Ecto neural progenitor cell (in vitro differentiated cells): ENCODE results near the gene TMEM95.
"Not testable (repeated sequence)": the region's sequence is repeated elsewhere in the genome, so short reads cannot be mapped to it uniquely, and the experiment has no call there.

Experiments used
- DNase-seq: peaks from one replicate; pipeline ENCODE4 v3.0.0-alpha.2; 2018; ENCODE audit warnings: low spot score

TMEM95 gene

DNA sequence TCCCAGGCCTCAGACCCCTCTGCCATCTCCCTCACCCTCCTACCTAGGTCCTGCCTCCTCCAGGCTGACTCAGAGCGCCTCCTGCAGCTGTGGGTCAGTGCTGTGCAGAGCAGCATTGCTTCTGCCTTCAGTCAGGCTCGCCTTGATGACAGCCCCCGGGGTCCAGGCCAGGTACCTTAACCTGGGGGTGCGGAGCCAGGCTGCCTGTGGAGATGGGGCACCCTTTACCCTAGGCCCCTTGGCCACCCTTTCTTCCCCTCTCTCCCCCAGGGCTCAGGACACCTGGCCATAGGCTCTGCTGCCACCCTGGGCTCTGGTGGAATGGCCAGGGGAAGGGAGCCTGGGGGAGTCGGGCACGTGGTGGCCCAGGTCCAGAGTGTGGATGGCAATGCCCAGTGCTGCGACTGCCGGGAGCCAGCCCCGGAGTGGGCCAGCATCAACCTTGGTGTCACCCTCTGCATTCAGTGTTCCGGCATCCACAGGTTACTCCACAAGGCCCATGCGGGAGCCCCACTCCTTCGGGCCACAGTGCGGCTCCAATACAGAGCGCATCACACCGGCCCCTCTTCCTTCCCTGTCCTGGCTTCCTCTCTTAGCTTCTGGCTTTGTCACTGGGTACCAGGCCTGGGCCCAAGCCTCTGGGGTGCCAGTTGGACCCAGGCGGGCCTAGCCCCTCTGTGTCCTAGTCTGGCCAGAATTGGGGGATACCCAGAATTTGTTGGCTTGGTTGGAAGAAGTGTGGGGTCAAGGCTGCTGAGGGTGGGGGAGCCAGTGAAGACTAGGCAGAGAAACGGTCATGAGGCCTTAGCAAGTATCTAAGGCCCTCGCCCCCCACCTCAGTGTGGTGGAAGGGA is 8.0 kb upstream of the TMEM95 start:
- no peak for DNase-seq

GRCh38 chr17:7347630-7348477 is 7.1 kb upstream of the TMEM95 start:
- no peak for DNase-seq

DNA sequence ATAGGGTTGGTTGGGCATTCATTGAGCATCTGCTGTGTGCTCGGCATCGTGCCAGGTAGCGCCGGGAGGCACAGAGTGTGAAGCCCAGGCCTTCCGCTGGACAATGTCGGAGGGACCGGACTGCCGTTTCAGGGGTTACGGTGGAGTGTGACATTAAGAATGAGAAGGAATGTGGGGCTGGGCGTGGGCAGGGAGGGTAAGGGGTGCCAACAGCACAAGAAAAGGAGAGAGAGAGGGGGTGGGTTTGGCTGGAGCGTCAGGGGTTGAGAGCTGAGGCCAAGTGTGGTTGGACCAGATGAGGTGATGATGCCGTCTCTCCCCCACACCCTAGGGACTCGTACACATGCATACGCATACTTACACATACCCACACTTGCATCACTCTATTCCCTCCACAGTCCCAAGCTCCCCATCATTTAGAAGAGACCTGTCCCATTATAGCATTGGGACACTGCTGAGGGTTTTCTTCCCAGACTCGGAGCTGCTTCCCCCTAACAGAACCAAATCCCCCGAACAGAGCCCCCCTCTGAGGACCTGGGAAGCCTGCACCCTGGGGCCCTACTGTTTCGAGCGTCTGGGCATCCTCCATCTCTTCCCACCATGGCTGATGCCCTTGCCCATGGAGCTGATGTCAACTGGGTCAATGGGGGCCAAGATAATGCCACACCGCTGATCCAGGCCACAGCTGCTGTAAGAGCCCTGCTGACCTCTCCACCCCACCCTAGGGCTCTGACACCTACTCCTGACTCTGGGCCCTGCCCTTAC is 6.3 kb upstream of the TMEM95 start:
- no peak for DNase-seq

DNA sequence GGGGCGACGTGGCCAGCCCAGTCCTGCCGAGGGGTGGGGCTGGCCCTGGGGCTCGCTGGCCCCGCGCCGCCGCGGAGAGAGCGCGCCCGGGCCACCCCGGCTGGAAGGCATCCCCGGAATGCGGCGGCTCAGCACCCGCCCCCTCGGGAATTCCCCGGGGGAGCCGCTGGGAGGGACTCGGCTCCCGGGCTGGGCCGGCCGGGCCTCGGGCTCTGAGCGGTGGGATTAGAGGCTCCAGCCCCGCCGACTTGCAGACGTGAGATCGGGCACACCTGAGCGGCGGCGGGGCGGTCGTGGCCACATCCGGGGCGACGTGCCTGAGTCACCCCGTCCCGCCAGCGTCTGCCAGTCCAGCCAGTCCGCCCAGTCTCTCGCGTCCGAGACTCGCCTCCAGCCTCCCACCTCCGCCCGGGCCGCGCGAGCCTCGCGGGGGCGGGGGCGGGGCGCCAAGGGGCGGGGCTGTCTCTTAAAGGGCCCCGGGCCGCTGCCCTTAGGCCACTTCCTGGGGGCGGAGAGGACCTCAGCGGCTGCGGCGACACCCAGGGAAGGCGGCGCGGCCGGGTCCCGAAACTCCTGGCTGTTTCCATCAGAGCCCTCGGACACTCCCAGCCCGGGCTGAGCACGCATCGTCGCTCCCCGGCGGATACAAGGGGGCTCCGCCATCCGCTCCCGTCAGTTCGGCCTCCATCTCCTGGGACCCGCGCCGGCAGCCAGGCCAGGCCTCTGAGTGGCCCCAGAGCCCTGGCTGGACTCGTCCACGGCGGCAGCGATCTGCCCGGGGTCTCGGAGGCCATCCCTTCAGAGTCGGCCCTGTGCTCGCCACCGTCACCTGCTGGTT is 3.1 kb upstream of the TMEM95 start, which contains the start of gene KCTD11:
KCTD11 (plus strand) TSS at position 498 of the 838 bp plus-strand sequence.
- peak; percentile 95 for DNase-seq

DNA sequence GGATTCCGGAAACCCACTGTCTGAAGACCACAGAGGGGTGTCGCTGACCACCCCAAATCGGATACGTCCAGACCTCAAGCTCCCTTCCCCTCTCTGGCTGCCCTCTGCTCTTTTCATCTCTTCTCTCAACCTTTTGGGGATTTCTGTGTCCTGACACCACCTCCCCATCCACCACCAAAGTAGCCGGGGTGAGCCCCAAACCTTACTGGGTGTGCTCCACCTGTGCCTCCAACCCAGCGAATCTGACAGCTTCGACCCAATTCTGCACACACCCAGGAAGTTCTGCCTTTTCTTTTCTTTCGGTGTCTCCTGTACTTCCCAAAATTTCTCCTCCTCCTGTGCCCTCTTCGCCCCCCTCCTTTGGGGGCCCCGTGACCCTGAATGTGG is 2.5 kb upstream of the TMEM95 start:
- no peak for DNase-seq

DNA sequence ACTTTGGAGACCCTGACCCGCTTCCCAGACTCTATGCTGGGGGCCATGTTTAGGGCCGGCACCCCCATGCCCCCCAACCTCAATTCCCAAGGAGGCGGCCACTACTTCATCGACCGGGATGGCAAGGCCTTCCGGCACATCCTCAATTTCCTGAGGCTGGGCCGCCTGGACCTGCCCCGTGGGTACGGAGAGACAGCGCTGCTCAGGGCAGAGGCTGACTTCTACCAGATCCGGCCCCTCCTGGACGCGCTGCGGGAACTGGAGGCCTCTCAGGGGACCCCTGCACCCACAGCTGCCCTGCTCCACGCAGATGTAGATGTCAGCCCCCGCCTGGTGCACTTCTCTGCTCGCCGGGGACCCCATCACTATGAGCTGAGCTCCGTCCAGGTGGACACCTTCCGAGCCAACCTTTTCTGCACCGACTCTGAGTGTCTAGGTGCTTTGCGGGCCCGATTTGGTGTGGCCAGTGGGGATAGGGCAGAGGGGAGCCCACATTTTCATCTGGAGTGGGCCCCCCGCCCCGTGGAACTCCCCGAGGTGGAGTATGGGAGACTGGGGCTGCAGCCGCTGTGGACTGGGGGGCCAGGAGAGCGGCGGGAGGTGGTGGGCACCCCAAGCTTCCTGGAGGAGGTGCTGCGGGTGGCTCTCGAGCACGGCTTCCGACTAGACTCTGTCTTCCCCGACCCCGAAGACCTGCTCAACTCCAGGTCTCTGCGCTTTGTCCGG is 1.9 kb upstream of the TMEM95 start:
- peak; percentile 55 for DNase-seq

DNA sequence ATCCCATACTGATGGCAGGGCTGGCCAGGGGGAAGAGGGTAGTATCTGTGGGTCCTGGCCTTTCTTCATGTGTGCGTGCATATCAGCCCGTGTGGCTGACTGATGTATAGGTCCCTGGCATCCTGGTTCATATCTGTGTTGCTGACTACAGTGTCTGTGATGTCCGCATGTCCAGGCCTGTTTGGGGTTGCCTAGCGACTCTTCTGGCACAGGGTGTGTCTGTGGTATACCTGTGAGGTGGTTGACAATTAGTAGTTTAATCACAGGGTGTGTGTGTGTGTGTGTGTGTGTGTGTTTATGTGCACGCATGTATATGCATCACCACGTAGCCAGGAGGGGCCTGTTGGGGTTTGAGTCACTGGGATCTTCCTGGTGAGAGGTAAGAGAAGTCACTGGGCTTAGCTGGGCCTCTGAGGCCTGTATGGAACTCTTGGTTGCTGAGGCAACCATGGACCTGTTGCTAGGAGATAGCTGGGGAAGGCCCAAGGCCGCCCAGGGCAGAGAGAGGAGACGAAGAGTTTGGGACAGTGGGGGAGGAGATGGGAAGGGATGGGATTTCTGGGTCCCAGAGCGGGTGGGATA is 603 bp upstream of the TMEM95 start:
- peak; percentile 71 for DNase-seq

GRCh38 chr17:7355573-7355972 is 617 bp downstream of the TMEM95 start:
- no peak for DNase-seq

DNA sequence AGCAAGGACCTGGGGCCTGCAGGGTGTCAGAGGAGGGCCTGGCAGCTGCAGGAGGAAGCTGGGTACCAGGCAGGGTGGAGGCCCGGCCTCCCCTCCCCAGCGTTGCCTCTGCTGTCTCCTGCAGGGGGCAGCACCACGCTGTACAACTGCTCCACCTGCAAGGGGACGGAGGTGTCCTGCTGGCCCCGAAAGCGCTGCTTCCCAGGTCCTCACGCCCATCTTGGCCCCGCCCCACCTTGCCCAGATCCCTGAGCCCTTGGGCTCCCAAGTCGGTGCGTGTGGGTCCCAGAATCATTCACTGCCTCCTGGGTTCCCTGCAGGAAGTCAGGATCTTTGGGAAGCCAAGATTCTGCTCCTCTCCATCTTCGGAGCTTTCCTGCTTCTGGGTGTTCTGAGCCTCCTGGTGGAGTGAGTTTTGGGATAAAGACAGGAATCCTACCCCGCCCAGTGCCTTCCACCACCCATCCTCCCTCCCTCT is 1.2 kb downstream of the TMEM95 start:
- DNase-seq = peak; percentile 93

DNA sequence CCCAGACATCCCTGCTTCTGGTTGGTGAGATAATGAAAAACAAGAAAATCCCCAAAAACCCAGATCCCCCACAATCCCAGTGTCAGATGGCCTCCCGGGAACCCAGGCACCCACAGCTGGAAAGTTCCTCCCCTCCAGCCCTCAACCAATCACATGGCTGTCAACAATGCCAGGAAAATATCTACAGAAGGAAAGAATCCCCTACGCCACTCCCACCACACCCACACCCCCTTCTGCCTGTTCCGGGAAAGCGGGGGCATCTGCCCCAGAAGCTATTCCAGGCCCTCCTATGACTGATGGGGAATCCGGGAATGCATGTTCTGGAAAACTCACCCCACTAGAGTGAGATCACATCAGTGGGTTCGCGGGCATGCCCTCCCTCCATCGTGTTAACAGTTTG is 1.8 kb downstream of the TMEM95 start:
- no peak for DNase-seq

DNA sequence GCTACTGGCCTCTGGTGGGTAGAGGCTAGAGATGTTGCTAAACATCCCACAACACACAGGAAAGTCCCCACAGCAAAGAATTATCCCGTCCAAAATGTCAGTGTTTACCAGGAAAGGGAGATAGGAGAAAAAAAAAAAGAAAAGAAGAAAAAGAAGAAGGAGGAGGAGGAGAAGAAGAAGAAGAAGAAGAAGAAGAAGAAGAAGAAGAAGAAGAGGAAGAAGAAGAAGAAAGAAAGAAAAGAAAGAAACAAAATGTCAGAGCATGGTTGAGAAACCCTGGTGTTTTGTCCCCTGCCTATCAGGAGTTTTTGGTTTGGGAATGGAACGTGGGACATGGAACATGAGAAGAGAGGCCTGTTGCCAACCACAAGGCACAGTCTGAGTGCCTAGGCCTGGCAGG is 2.4 kb downstream of the TMEM95 start:
- no peak for DNase-seq

DNA sequence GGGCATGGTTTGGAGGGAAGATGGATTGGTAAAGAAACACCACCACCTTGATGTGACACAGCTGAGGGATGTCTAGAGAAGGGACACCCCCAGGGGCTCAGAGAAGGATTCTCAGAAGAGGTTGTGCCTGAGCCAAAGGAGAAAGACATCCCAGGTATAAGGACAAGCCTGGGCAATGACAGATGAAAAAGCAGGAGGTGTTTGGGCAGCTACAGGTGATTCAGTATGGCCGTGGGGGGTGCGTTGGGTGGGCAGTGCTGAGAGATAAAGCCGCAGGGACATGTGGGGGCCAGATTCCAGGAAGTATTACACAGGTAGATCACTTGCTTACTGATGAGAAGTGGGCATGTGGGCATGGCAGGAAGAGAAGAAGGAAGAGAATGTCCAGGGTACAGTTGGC is 7.0 kb downstream of the TMEM95 start:
- DNase-seq = no peak

GRCh38 chr17:7363311-7363710 is 8.4 kb downstream of the TMEM95 start:
- no peak for DNase-seq

GRCh38 chr17:7365963-7366362 is 11.0 kb downstream of the TMEM95 start:
- DNase-seq = not testable (repeated sequence)

GRCh38 chr17:7367083-7367482 is 12.1 kb downstream of the TMEM95 start:
- DNase-seq = no peak

DNA sequence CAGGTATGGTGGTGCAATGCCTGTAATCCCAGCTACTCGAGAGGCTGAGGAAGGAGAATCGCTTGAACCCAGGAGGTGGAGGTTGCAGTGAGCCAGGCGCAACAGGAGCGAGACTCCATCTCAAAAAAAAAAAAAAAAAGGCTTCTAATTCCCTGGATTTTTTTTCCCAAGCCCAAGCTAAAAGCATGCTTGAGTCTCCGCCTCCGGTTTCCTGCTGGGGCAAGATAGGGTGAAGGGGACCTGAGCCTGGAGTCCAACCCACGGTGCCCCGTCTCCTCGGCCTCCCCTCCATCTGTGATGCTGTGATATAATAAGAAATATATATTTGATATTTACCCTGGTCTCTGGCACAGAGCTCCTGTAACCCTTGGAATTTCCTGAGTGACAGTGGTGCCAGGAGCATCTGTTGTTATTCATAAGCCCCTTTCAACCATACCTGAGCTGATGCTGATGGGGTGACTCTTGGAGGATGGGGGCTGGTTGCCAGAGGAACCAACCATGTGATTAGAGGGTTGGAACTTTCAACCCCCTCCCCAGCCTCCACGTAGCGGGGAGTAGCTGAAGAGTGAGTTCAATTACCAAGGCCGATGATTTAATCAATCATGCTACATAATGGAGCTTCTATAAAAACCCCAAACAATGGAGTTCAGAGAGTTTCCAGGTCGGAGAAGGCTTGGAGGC is 13.1 kb downstream of the TMEM95 start:
- DNase-seq = no peak

- not testable (repeated sequence) for DNase-seq
These were observed 13.6 kb downstream of the TMEM95 start for GRCh38 chr17:7368599-7368994.

DNA sequence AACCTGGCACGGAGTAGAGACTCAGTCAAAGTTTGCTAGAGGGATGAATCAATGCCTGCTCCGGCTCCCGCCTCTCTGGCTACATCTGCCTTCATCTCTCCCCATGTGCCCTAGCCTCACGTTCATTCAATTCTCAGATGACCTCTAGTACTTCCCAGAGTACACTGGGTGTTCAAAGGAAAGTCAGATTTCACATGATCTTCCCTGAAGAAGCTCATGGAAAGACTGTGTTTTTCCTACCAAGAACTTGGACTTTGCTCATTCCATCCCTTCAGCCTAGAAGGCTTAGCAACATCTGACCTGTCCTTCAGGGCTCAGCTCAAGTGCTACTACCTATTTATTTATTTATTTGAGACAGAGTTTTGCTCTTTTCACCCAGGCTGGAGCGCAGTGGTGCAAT is 14.9 kb downstream of the TMEM95 start:
- no peak for DNase-seq

DNA sequence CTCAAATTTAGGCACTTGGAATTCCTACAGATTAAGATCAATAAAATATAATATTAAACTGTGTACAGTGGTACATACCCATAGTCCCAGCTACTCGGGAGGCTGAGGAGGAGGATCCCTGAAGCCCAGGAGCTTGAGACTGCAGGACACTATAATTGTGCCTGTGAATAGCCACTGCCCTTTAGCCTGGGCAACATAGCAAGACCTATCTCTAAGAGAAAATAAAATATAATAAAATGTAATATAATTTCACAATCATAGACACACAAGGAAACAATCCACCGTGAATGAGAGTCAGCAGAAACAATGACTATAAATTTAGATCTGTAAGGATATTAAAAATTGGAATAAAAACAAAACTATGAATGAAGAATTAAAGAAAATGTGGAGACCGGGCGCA is 15.9 kb downstream of the TMEM95 start:
- DNase-seq = no peak

DNA sequence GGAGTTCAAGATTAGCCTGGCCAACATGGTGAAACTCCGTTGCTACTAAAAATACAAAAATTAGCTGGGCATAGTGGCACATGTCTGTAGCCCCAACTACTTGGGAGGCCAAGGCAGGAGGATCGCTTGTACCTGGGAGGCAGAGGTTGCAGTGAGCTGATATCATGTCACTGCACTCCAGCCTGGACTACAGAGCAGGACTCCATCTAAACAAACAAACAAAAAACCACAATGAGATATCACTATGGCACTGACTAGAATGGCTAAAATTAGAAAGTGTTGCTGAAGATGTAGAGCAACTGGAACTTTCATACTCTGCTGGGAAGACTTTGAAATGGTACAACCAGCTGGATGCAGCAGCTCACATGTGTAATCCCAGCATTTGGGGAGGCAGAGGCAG is 19.4 kb downstream of the TMEM95 start:
- DNase-seq = no peak
